ENCODE results near the gene MBL2.

The MBL2 gene

DNA sequence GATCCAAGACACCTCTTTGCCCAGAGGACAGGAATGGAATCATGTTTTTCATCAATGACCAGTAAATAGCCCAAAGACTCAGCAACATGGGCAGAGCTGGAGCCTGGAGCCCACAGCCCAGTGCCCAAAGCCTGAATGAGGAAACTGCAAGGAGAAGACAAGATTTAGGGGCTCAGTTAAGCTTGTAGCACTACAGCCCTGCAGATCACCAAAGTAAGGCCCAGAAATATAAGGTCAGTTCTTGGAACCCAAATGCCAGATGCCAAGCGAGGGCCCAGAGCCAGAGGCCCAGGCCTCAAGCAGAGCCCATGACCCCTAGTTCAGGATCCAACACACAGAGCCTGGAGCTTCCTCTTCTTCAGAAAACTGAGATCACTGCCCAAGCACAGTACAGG lies 32.4 kb downstream of the MBL2 start:
- DNase-seq (ENCODE audit: low read depth in 2 of 2): no peak

GRCh38 chr10:52739380-52740154 lies 33.0 kb downstream of the MBL2 start:
- no peak for DNase-seq (ENCODE audit: low read depth in 2 of 2)

GRCh38 chr10:52738951-52739350 lies 33.6 kb downstream of the MBL2 start:
- DNase-seq (ENCODE audit: low read depth in 2 of 2): no peak

DNA sequence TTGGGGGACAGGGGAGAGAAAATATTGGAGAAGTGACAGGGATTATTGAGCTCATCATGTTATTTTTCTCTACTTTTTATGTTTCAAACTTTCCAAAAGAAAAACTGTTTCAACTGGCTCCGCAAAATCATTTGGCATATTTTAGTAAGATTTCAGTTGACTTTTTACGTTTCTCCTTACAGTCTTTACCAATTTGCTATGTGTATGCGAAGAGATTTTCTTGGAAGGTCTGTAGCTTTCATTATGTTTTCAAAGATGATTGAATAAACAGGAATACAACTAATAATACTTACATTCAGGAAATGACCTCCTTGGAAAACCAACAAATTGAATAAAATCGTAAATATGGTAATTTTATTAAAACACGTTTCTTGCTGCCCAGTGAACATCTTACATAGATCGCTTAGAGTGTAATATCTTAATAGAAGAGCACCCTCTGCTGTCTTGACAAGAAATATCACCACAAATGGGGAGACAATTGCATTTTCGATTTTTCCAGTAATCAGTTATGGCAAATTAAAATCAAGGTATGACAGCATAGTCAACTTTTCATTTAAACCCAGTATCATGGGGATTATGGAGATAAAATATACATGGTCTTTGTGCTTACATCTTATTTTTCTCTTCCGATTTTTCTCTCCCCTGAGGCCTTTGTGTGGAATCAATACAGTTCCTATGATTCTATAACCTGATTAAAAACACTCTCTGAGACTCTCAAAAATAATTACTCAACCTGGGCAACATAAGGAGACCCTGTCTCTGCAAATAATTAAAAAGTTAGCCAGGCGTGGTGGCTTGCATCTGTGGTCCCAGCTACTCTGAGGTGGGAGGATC lies 43.1 kb downstream of the MBL2 start:
- no peak for DNase-seq (ENCODE audit: low read depth in 2 of 2)

DNA sequence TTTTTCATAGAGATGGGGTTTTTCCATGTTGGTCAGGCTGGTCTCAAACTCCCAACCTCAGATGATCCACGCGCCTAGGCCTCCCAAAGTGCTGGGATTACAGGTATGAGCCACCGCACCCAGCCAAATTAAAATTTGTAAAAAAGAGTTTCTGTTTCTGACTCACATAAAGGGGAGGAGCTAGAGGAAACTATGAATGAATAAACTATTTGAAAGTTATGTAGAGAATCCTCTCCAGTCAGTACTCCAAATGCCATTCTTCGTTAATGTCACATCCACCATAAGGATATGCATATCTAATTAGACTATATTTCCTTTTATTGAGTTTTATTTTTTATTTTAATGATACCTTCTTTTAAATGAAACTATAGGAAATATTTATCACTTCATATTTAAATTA lies 52.6 kb downstream of the MBL2 start:
- no peak for DNase-seq (ENCODE audit: low read depth in 2 of 2)

Data from fibroblast of skin of left quadriceps (primary cell).